Measurements from ENCODE around the gene LYSET. TPM values are rescaled to one million over a fixed set of nuclear protein-coding genes. Genes with fewer than 3 reads are reported as not detected.

The LYSET gene
- total RNA-seq, 1 experiment from 2014 or later: 14.3 TPM

DNA sequence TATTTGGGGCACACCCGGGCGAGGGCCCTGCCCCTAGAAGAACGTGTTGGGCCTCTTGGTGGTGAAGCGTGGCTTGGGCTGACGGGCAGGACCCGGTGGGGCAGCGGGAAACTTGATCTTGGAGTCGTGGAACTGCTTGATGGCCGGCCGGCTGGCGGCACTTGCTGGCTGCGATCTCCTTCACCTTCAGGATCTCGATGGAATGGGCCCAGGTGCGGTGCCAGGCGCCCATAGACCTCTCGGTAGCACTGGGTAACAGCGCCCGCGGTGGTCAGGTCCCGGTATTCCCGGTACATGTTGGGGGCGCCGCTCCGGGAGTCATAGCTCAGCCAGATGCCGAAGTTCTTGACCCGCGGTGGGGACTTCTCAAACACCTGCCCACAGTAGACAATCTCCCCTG, 38.4 kb downstream of the LYSET start:
- ChIA-PET POLR2A (ENCODE audit: unreplicated experiment) (no interaction called here), CTCF (no interaction called here)
- Histone ChIP-seq H2AFZ (no peak overlapping the region), H3K9me3 (ENCODE audit: insufficient read depth, low read depth) (no peaks in the 10 kb centered on the region), H3K79me2 (ENCODE audit: low read depth) (no peaks in the 10 kb centered on the region), H3K36me3 (ENCODE audit: low read depth) (no peaks in the 10 kb centered on the region; the same call in 1 of the 2 replicates), H4K20me1 (ENCODE audit: insufficient read depth) (no peaks in the 10 kb centered on the region), H3K4me2 (no peak overlapping the region), H3K27ac (no peak overlapping the region), H3F3A (ENCODE audit: insufficient read depth, low read depth) (no peaks in the 10 kb centered on the region), H3K4me3 (no peak overlapping the region), H3K9me2 (ENCODE audit: insufficient read depth) (no peaks in the 10 kb centered on the region), H3K27me3 (ENCODE audit: insufficient read depth, low read depth) (no peaks in the 10 kb centered on the region), H3K4me1 (replicated peaks; ENCODE audit: insufficient read depth) (no peaks in the 10 kb centered on the region)
- intact Hi-C loops (cut with micrococcal nuclease; ENCODE audit: unreplicated experiment): no loop called here
- BruUV-seq (replicated peaks): no TSS peak
- TF ChIP-seq, protein P1, sequence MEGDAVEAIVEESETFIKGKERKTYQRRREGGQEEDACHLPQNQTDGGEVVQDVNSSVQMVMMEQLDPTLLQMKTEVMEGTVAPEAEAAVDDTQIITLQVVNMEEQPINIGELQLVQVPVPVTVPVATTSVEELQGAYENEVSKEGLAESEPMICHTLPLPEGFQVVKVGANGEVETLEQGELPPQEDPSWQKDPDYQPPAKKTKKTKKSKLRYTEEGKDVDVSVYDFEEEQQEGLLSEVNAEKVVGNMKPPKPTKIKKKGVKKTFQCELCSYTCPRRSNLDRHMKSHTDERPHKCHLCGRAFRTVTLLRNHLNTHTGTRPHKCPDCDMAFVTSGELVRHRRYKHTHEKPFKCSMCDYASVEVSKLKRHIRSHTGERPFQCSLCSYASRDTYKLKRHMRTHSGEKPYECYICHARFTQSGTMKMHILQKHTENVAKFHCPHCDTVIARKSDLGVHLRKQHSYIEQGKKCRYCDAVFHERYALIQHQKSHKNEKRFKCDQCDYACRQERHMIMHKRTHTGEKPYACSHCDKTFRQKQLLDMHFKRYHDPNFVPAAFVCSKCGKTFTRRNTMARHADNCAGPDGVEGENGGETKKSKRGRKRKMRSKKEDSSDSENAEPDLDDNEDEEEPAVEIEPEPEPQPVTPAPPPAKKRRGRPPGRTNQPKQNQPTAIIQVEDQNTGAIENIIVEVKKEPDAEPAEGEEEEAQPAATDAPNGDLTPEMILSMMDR (conservative IDR thresholded peaks at IDR 0.05): no peak
- TF ChIP-seq EZH2 (IDR thresholded peaks at IDR 0.05; ENCODE audit: low read depth): no peak
- no peak for DNase-seq

DNA sequence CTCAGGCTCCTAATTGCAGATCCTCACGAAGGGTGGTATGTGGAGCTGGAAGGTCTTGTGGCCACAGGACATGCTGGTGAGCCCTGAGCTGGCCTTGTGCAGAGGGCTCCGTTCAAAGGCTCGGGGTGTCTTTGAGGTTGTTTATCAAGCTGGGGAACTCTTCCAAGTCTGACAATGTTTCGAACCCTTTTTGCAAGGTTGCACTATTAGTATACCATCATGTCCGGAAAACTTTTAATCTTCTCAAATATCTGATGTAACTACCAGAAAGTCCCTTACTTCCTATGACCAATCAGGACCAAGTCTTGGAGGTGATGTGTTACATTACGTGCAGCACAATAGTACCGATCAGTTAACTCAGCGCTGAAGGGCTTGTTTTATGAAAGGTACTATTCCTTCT, 43.4 kb downstream of the LYSET start:
- intact Hi-C loops (cut with micrococcal nuclease; ENCODE audit: unreplicated experiment): no loop called here
- Histone ChIP-seq H3K4me3 (no peak overlapping the region), H2AFZ (no peak overlapping the region), H3K4me1 (replicated peaks; ENCODE audit: insufficient read depth) (no peaks in the 10 kb centered on the region), H3K27ac (no peak overlapping the region), H3F3A (ENCODE audit: insufficient read depth, low read depth) (no peaks in the 10 kb centered on the region), H3K36me3 (ENCODE audit: low read depth) (no peaks in the 10 kb centered on the region; the same call in 1 of the 2 replicates), H3K4me2 (no peak overlapping the region), H3K27me3 (ENCODE audit: insufficient read depth, low read depth) (no peaks in the 10 kb centered on the region), H3K9me3 (ENCODE audit: insufficient read depth, low read depth) (no peaks in the 10 kb centered on the region), H3K79me2 (ENCODE audit: low read depth) (no peaks in the 10 kb centered on the region), H4K20me1 (ENCODE audit: insufficient read depth) (no peaks in the 10 kb centered on the region), H3K9me2 (ENCODE audit: insufficient read depth) (no peaks in the 10 kb centered on the region)
- TF ChIP-seq EZH2 (IDR thresholded peaks at IDR 0.05; ENCODE audit: low read depth): no peak
- TF ChIP-seq, protein P1 (conservative IDR thresholded peaks at IDR 0.05): no peak
- BruUV-seq (replicated peaks): no TSS peak
- CTCF ChIA-PET: no interaction called here
- DNase-seq: no peak
- POLR2A ChIA-PET (ENCODE audit: unreplicated experiment): no interaction called here

- no peaks in the 10 kb centered on the region for H3K4me1 ChIP-seq (replicated peaks; ENCODE audit: insufficient read depth)
- TF ChIP-seq, protein P1 (conservative IDR thresholded peaks at IDR 0.05): no peak
- TF ChIP-seq EZH2 (IDR thresholded peaks at IDR 0.05; ENCODE audit: low read depth): no peak
- no peak overlapping the region for H2AFZ ChIP-seq
- no peaks in the 10 kb centered on the region for H3K27me3 ChIP-seq (ENCODE audit: insufficient read depth, low read depth)
- BruUV-seq (replicated peaks): no TSS peak
- no peak overlapping the region for H3K4me2 ChIP-seq
- H3K9me3 ChIP-seq (ENCODE audit: insufficient read depth, low read depth): no peaks in the 10 kb centered on the region
- ChIA-PET POLR2A (ENCODE audit: unreplicated experiment) (no interaction called here), CTCF (no interaction called here)
- no peaks in the 10 kb centered on the region; the same call in 1 of the 2 replicates for H3K36me3 ChIP-seq (ENCODE audit: low read depth)
- H3K27ac ChIP-seq: no peak overlapping the region
- no peaks in the 10 kb centered on the region for H3F3A ChIP-seq (ENCODE audit: insufficient read depth, low read depth)
- no peaks in the 10 kb centered on the region for H4K20me1 ChIP-seq (ENCODE audit: insufficient read depth)
- DNase-seq: no peak
- no peak overlapping the region for H3K4me3 ChIP-seq
- intact Hi-C loops (cut with micrococcal nuclease; ENCODE audit: unreplicated experiment): loop anchor here (5.0 kb wide), 1 partner anchor 312 kb away; no protein-coding TSS in a partner anchor
- no peaks in the 10 kb centered on the region for H3K79me2 ChIP-seq (ENCODE audit: low read depth)
- no peaks in the 10 kb centered on the region for H3K9me2 ChIP-seq (ENCODE audit: insufficient read depth)
Observed at GRCh38 chr14:93230539-93230938, 45.4 kb downstream of the LYSET start.

Measured in PC-9 (cell line).